ENCODE measurements around the gene FHOD1.

DNA sequence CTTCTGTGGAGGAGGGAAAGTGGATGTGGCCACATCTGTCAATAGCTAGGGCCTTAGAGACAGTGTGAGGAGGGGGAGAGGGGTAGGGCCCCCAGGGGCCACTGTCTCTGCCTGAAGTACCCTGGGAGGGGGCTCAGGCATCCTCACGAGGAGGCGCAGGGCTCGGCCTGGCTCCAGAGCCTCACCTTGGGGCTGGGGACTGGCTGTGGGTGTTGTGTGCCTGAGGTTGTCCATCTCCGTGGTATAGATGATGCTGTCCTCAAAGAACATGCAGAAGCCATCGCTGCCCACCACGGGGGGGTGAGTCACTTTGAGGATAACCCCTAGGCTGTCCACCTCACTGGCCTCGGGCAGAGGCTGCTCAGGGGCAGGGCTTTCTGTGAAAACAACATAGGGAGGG lies 44.2 kb upstream of the FHOD1 start:
- TF ChIP-seq, protein P1, sequence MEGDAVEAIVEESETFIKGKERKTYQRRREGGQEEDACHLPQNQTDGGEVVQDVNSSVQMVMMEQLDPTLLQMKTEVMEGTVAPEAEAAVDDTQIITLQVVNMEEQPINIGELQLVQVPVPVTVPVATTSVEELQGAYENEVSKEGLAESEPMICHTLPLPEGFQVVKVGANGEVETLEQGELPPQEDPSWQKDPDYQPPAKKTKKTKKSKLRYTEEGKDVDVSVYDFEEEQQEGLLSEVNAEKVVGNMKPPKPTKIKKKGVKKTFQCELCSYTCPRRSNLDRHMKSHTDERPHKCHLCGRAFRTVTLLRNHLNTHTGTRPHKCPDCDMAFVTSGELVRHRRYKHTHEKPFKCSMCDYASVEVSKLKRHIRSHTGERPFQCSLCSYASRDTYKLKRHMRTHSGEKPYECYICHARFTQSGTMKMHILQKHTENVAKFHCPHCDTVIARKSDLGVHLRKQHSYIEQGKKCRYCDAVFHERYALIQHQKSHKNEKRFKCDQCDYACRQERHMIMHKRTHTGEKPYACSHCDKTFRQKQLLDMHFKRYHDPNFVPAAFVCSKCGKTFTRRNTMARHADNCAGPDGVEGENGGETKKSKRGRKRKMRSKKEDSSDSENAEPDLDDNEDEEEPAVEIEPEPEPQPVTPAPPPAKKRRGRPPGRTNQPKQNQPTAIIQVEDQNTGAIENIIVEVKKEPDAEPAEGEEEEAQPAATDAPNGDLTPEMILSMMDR (IDR thresholded peaks at IDR 0.05) = no peak
- TF ChIP-seq POLR2A (IDR thresholded peaks at IDR 0.05) = no peak
